ENCODE measurements around the gene HOXC11.

Gene HOXC11

DNA sequence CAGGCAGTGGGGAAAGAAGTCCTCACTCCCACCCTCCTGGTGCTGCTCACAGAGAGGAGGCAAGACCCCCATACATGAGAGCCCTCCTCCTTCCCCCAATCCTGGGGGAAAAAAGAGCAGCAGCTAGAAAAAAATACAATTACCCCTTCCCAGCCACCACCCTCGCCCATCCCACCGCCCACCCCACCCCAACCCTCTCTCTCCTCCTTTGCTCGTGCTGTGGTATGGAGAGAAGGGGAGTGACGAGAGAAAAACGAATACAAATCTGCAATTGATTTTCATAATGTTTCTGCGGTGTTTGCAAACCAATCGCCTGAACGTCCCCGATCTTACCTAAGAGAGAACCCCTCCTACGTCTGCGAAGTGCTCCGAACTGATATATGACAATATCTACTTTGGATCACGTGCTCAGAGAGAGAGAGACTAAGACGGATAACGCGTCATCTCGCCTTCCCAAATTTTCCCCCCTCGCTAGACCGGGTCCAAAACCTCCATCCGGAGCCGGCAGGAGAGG is at the start of gene HOXC11:
TSS of gene HOXC11 (plus strand) at position 405 of the 514 bp plus-strand sequence. CDS start 116 bp downstream, outside the sequence.
- DNase-seq = no peak

DNA sequence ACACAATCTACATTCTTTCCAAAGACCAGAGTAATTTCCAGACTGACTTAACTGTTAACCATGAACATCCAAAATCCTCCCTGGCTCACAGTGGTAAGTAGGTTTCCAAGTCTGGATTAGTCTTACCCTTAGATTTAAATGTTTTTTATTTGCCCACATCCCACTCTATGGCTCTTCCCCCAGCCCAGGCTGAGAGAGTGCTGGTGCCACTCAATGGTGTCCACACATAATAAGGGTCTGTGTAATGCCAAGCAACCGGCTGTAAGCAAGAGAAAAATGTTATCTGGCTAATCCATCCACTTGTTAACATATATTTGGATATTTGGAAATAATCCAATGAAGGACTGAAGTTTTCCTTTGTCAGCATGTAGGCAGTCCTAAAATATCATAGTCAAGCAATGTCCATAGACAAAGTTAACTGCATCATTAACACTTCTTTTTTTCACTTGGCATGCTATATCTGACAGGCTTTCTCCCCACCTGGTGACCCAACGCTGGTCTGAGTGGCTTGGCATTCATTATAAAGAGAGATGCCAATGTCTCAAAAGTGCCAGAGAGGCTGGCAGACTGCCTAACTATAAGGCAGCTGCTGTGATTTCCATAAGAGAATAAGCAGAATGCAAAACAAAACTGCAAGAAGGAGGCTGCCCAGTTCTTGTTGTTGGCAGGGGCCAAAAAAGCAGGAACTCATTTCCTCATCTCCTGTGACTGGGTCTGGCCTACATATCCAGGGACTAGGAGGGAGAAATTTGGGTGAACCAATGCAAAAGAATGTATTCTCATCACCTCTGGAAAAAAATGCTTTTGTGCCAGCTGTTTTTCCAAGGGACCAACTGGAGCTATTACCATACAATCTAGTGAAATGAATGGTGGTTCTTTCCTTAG is 48.2 kb upstream of the HOXC11 start:
- DNase-seq = no peak

DNA sequence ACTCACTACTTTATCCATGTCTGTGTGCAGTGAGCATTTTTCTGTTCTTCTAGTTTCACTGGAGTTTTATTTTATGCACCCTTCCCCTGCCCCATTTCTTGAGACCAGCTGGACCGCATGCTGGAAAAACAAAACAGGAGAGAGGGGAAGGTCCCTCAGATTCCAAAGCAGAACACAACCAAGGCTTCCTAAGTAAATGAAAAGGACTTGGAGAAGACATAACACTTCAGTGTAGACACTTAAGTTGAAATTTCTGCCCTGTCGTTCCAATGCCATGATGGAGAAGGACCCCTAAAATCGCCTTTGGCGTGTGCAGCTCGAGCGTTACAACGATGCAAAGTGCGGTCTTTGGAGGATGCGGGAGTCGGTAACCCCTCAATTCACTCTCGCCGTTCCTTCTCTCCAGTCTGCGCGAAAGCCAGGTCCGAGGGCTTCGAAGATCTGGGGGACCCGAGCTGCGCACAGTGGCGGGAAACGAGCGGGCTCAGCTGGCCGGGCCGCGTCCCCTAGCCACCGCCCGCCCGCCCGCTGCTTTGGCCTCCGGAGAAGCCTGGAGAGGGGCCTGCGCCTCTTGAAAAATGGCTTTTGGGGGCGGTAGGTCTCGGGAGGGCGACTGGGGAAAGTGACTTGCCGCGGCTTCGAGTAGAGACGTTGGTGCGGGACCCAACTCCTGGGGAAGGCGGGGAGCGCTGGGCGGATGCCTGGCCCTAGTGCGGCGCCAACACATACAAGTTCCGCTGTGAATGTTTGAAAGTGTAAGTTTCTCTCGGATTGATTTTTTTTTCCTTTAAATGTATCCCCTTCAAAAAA is 45.5 kb upstream of the HOXC11 start:
- DNase-seq = no peak

DNA sequence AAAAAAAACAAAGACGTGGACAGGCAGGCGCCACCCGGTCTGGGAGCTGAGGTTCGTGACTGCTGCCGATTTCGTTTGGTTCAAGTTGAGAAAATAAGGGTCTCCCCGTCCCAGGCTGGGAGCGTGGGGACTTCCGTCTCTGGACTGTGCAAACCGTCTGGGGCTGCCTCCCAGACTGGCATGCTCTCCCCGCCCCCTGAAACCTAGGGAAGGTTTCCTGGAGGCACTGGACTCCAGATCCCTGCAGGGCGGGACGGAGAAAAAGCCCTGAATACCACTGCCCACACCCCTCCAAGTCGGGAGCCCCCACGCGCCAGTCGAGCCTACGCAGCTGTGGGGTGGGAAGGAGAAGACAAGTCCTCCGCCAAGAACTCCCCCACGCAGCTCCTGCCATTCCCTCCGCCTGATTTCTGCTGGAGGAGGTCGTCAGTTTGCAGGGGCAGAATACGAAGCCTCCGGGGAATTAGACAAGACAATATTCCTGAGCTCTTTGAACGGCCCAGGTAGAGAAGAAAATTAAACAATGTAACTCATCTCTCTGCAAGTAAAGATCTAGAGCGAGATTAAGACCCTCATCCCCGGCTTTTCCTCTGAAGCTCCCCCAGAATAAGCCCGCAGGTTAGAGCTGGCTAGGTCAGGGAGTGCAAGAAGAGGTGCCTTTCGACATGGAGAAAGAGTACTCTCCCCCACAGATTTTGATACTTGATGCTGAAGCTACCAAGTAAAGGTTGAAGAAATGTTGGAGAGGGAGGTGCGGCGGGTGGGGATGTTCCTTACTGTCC is 44.7 kb upstream of the HOXC11 start:
- DNase-seq = no peak

DNA sequence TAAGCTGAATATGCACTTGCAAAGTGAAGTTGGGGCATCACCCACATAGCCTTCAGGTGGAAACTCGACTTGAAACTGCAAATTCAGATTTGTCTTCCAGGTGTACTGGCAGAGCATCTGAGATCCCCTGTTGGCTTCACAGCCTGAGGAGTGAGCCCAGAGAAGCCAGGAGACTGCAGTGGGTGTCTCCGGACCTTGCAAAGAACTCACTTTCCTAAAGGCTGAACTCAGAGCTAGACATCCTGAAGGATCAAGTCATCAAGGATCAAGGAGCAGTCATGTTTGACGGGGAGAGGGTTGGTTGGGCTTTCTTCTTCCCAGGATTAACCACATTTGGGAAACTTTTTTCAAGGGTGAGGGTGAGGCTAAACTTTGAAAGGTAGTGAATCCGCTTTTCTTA is 43.4 kb upstream of the HOXC11 start:
- DNase-seq = no peak

DNA sequence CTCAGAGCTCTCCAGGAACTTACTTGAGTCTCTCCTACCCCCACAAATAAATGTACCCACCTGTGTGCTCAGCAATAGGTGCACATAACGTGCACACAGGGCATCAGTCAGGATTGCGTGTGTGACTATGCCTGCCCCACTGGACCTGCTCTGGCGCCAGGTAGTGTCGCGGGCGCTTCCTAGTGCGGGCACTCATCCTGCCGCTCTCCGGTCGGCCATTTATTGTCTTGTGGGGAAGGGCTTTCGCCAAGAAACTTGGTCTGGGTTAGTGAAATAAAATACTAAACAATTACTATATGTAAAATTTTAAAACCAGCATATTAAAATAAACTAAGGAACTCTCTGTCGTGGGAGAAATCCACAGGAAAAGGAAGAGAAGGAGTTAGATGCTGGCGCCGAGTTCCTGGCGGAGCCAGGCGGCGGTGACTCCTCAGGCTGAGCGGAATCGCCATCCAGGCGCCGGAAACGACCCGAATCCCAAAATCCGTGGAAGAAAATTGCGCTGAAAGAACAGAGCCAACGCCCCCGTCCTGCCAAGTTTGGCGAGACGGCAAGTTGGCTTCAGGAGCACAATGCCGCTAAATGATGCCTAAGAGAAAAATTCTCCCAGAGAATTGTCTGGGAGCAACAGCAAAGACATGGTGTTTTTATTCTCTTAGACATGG is 42.2 kb upstream of the HOXC11 start:
- no peak for DNase-seq

DNA sequence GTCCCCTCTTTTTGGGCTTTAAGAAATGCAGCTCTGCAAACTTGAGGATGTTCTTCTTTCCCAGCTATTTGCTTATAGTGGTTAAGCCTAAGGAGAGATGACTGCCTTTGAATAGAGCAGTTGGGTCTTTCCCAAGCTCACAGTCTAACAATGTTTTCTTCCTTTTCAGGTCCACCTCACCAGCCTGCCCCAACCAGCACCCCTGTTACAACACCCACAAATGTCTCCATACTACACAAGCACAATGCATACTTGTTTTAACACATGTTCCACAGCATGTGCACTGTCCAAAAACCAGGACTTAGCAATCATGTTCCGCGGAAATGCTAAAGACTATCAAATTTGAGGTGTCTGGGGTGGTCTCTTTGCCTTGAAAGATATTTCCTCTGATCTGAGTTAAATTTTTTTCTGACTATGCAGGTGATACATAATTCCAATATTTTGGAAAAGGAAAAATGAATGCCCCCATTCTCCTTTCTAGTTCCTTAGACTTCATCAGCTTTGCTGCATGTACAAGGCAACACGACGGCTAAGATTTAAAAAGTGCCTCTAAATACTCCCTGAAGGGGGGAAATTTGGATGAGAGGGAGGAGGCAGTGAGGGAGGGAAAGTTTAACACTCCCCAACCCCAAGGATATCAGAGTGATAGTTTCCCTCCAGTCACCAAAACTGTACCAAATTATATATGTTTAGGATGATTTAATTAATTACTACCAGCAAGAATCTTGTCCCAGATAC is 40.9 kb upstream of the HOXC11 start:
- no peak for DNase-seq

DNA sequence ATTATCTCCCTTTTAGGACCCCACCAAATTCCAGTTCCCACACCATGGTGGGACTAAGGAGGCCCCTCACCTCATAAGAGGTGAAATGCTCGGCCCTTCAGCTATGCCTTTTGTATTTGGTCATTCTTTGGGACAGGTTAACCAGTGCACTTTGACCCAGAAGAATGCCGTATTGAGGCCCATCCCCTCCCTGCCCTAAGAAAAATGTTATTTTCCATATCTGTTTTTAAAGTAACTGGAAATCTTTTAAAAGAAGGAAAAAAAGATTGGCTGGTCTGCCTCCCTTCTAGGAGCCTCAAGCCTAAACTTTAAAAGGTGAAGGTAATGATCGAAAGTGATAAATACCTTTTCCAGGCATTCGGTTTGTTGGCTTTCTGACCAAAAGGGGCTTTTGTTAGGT is 40.0 kb upstream of the HOXC11 start:
- DNase-seq = no peak

DNA sequence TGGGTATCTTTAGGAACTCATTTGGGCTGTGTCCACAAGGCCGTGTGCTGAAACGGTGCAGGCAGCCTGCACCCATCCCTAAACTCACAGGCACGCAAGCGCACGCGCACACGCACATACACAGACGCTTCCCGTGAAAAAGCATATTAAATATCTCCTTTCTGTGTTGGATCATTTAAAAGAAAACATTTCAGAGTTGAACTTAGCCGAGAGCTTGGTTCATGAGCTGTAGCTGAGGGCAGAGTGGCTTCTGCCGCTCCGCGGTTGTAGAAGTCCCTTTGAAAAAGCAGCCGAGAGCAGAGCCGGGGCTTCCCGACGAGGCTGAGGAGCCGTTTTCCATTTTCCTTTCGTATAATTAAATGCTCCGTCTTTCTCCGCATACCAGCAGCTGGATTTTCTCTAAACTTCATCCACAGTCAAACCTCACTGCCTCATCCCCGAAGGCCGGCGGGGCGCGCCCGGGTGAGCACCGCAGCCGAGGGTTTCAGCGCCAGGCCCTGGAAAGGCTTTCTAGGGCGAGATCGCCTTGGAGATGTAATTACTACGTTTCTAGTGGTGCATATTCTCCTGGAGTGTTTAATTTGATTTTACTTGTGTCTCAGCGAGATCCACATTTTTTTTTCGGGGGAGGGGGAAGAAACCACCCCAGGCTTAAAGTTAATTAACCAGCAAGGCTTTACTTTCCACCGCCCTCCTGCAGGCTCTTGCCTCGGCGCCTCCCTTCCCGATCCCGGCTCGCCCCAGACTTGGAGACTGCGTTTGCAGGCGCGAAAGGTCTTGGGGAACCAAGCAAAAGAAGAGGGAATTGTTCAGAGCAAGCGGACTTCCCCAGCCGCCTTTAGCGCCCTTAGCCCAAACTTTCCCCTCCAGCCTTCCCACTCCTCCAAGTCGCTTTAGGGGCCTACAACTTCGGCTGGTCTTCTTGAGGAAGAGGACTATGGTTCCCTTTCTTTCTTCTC is 37.3 kb upstream of the HOXC11 start:
- no peak for DNase-seq

DNA sequence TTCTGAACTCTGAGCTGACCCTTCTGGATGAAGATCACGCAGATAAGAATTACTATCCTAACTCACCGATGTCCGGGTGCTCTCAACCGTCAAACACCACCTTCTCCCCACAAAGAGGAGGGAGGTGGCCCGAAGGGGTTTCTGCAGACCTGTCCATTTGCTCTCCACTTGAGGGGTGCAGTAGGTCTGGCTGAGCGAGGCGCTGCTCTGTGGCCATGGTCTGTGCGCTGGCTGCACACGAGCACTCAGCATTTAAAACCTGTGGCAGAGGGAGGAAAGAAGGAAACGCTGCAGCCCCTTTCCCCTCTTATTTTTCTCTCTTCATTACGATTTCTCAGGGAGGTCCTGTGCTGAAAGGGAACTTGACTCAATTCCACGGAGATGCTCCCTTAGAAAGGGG is 35.8 kb upstream of the HOXC11 start:
- DNase-seq = no peak

DNA sequence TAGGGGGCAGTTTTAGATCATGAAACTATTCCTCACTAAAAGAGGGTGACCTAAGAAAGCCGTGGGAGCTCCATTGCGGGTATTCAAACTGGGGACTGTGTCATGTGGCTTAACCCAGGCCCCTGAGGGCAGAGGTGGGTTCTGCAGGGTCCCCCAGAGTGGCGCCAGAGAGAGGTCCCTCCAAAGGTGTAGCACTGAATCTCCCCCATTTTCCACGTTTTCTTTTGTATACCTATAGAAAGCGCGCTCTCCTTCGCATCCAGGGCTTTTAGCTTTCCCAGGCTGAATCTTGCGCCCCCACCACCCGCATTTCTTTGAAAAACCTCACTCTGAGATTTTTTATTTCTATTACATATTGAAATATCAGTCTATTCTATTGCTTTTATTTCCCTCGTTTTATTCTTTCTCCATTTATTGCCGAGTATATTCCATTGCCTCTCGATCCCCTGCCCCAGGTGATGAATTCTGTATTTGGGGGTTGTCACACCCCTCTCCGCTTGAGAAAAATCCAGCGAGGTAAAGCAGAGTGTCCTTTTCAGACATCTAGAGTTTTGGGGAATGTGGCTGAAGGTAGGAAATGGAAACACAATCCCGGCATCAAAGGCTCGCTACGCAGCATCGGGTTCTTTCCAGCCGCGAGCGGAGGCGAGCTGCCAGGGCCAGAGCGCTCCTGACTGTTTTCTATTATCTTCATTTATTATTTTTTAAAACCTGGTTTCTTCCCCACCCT is 35.2 kb upstream of the HOXC11 start:
- DNase-seq = no peak

DNA sequence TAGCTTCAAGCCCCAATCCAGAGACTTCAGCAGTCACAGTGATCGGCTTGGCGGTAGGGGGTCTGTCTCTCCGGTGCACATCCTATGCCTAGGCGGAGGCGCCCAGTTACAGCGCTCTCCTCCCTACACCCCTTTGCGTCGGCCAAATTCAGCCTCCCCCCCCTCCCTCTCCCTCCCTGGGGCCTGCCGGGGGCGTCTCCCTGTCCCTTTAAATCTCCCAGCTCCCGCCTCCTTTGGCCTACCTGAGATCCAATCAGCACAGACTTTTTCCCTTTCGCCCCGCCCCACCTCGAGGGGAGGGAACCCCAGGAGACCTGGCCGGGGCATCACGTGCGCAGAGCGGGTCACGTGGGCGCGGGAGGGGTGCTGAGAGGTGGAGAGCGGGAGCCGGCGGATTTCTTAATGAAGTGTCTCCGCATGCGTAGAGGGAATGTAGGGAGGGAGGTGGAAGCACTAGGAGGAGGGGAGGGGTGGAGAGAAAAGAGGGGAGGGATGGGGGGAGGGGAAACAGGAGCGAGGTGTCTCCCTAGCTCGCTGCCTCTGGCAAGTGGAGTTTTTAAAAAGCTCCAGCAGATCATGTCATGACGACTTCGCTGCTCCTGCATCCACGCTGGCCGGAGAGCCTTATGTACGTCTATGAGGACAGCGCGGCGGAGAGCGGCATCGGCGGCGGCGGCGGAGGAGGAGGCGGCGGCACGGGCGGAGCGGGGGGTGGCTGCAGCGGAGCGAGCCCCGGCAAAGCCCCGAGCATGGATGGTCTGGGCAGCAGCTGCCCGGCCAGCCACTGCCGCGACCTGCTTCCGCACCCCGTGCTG is 34.4 kb upstream of the HOXC11 start, which contains the start of gene HOXC13:
TSS of gene HOXC13 (plus strand) at position 506 of the 815 bp plus-strand sequence. CDS start at position 582, 76 bp downstream.
- DNase-seq = peak; percentile 99

DNA sequence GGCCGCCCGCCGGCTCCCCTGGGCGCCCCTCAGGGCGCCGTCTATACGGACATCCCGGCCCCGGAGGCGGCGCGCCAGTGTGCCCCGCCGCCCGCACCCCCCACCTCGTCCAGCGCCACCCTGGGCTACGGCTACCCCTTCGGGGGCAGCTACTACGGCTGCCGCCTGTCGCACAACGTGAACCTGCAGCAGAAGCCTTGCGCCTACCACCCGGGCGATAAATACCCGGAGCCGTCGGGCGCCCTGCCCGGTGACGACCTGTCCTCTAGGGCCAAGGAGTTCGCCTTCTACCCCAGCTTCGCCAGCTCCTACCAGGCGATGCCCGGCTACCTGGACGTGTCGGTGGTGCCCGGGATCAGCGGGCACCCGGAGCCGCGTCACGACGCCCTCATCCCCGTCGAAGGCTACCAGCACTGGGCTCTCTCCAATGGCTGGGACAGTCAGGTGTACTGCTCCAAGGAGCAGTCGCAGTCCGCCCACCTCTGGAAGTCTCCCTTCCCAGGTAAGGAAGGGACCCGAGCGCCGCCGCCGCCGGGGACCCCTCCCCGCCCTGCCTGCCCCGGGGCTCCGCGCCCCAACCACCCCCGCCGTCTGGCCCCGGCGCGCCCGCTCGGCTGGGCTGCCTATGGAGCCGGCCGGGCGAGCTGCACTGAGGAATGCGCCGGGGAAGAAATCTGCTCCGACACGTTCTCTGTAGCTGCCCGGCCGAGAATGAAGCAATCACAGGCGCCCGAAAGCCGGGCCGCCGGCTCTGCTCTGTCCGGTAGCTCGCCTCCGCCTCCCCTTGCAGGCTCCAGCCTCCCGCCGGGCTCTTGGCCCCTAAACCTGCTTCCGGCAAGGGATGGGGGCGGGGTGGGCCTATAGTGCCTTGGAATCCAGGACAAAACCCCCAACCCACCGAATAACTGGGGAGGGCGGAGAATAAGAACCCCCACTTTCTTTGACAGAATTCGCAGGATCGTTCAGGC is 33.5 kb upstream of the HOXC11 start:
- DNase-seq = no peak

DNA sequence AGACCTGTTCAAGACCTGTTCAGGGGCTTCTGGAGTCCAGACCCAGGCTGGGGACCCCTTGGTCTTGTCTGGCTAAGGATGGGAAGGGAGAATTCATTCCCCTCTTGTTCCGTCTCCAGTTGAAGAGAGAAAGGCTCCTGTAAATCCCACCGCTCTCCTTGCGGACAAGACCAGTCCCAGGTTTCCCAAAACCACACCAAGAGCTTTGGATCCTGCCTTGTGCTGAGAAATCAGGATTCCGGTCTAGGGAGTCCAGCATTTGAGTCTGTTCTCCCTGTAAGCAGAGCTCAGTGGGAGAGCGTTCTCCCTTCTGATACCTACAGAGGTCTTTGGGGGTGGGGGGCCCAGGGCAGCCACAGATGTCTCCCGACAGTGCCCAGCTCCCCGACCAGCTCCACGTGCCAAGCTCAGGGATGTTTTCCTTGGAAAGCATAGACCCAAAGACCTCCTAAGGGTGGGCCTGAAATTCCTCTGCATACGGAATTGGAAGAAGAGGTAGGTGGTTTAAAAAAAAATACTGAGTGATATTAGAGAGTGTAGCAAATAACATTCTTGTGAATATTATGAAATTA is 32.4 kb upstream of the HOXC11 start:
- DNase-seq = no peak

DNA sequence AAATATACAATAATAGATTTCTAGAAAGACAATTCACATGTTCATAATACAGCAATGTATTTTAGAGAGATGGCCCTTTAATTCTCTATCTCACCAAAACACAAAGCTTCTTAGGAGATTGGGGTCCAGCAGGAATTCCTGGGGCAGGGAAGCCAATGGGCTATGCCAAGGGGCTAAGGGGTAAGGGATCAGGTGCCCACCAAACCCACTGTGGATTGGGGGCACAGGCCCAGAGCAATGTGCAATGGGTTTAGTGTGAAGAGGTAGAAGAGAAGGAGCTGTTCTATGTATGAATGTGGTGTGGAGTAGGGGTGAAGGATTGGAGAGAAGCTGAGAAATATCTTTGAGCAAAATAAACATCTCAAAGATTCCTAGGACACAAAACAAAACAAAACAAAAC is 31.7 kb upstream of the HOXC11 start:
- no peak for DNase-seq

DNA sequence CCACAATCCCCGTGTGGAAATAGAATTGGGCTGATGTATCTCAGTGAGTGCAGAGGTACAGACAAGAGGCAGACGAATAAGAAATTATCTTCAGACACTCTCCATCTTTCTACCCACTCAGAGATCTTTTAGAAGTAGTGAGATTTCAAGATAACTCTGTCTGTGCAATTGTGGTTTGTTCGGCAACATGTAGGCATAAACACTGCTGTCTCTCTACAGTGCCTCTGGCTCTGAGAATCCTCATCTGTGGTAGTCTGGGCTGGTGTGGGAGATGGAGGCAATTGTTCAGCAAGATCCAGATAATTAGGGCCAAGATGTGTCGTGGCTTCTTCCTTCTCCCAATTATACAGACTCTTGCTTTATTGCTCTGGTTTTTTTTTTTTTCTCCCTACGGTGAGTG is 31.2 kb upstream of the HOXC11 start:
- no peak for DNase-seq

DNA sequence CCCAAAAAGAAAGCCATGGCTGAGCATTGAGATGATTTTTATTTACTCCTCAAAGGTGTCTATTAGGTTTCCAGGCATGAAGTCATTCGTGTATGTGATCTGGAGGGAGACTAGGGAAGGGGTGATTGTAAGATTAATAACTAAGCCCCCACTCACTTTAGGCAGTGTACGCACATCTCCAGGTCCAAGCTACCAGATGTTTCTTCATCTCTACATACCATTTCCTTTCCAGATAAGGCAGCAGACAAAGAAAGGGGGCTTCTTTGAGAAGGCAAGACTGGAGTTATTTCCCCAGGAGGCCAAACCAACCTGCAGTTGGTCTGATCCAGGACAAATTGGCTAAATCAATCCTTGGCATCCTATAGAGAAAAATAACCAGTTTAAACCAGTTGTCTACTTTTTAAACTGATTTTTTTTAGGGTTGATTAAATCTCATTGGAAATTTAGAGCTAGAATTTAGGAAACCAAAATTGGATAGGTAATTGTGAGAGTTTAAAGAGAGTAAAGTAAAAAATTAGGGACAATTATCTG is 30.4 kb upstream of the HOXC11 start:
- DNase-seq = no peak

Measured in NCI-H1048 (cell line).